Measurements from ENCODE around the gene C3orf18.

DNA sequence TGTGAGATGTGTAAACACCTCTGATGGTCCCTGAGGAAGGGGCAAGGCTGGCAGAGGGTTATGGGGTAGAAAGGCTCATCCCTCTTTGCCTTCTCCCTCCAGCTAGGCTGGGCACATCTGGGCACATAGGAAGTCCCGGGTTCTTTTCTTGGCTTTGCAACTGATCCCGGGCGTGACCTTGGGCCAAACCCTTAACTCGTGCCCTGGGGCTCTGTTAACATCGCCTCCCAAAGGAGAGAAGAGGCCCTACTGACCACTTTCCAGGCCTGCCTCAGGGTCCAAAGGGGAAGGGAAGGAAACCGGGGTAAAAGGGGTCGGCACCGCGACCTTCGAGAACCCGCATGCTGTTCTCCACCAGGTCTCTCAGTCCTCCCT lies 549 bp downstream of the C3orf18 start:
- TF ChIP-seq, protein P1, sequence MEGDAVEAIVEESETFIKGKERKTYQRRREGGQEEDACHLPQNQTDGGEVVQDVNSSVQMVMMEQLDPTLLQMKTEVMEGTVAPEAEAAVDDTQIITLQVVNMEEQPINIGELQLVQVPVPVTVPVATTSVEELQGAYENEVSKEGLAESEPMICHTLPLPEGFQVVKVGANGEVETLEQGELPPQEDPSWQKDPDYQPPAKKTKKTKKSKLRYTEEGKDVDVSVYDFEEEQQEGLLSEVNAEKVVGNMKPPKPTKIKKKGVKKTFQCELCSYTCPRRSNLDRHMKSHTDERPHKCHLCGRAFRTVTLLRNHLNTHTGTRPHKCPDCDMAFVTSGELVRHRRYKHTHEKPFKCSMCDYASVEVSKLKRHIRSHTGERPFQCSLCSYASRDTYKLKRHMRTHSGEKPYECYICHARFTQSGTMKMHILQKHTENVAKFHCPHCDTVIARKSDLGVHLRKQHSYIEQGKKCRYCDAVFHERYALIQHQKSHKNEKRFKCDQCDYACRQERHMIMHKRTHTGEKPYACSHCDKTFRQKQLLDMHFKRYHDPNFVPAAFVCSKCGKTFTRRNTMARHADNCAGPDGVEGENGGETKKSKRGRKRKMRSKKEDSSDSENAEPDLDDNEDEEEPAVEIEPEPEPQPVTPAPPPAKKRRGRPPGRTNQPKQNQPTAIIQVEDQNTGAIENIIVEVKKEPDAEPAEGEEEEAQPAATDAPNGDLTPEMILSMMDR (IDR thresholded peaks at IDR 0.05 in 4 of 5, conservative IDR thresholded peaks at IDR 0.05 in 1 of 5) = no peak
- no peak for TF ChIP-seq POLR2A (IDR thresholded peaks at IDR 0.05)
